ENCODE data around the gene RSAD2. TPM values are rescaled to one million over a fixed set of nuclear protein-coding genes. Genes with fewer than 3 reads are reported as not detected.

RSAD2 gene
- total and polyA plus RNA-seq, 2 of the 4 experiments (the other 2 are of a cell fraction): not detected

- Histone ChIP-seq H4K20me1 (ENCODE audit: insufficient read depth, low read length) (no peaks in the 10 kb centered on the region), H4K8ac (ENCODE audit: low read depth in 2 of 2, low read length in 2 of 2) (no peak overlapping the region)
- CTCF ChIA-PET: no interaction called here
Measured at GRCh38 chr2:6927753-6928152, 50.2 kb downstream of the RSAD2 start.

More at GRCh38 chr2:6927753-6928152, 50.2 kb downstream of the RSAD2 start:
- Histone ChIP-seq H2AFZ (replicated peaks; ENCODE audit: low read length, poor library complexity) (no peak overlapping the region), H2AK5ac (ENCODE audit: low read depth, low read length) (no peak overlapping the region), H2BK20ac (ENCODE audit: low read depth, low read length) (no peak overlapping the region), H2AK9ac (replicated peaks; ENCODE audit: low read depth, low read length, poor library complexity) (no peak overlapping the region), H3K27me3 (ENCODE audit: control insufficient read depth, insufficient read depth, low read length) (no peaks in the 10 kb centered on the region; the same call in 1 of the 2 replicates), H3K79me1 (ENCODE audit: low read depth in 1 of 2, low read length in 2 of 2) (no peaks in the 10 kb centered on the region), H2BK15ac (ENCODE audit: low read depth, low read length) (no peak overlapping the region), H3K9me1 (ENCODE audit: insufficient read depth, low read length) (no peaks in the 10 kb centered on the region), H3K4me3 (ENCODE audit: insufficient read depth, low read depth, low read length) (no peak overlapping the region), H4K5ac (ENCODE audit: low read depth, low read length) (no peak overlapping the region), H3K9ac (ENCODE audit: low read depth, low read length) (no peak overlapping the region), H3K4me1 (ENCODE audit: control insufficient read depth, insufficient read depth, low read length) (no peaks in the 10 kb centered on the region), H3K4ac (ENCODE audit: low read depth, low read length) (no peak overlapping the region), H3K18ac (ENCODE audit: low read depth, low read length) (no peak overlapping the region), H2BK120ac (ENCODE audit: low read depth, low read length) (no peak overlapping the region), H4K91ac (ENCODE audit: insufficient read depth, low read depth, low read length) (no peak overlapping the region), H2BK5ac (ENCODE audit: low read depth, low read length, poor library complexity, severe bottlenecking) (no peak overlapping the region), H3K56ac (ENCODE audit: extremely low read depth, insufficient read depth, low read length) (no peak overlapping the region), H3K36me3 (ENCODE audit: control insufficient read depth, insufficient read depth, low read length) (no peaks in the 10 kb centered on the region), H3K4me2 (ENCODE audit: low read depth, low read length) (no peak overlapping the region), H3K14ac (replicated peaks; ENCODE audit: low read depth, low read length) (no peak overlapping the region), H3K9me3 (ENCODE audit: control insufficient read depth, insufficient read depth, low read length) (no peaks in the 10 kb centered on the region), H3K27ac (ENCODE audit: insufficient read depth, low read length) (no peak overlapping the region), H3K23ac (ENCODE audit: low read depth, low read length) (no peak overlapping the region)
- TF ChIP-seq MAZ (IDR thresholded peaks at IDR 0.05; ENCODE audit: borderline replicate concordance, low read depth, low read length): no peak
- TF ChIP-seq CHD1 (IDR thresholded peaks at IDR 0.05; ENCODE audit: low read depth, low read length): no peak
- no peak for TF ChIP-seq BHLHE40 (IDR thresholded peaks at IDR 0.05; ENCODE audit: low read depth, low read length)
- no peak for TF ChIP-seq RCOR1 (IDR thresholded peaks at IDR 0.05; ENCODE audit: insufficient replicate concordance, low read length)
- TF ChIP-seq NFE2L2 (IDR thresholded peaks at IDR 0.05; ENCODE audit: low read depth, low read length): no peak
- no peak for TF ChIP-seq CEBPB (IDR thresholded peaks at IDR 0.05; ENCODE audit: low read depth, low read length)
- TF ChIP-seq SMC3 (IDR thresholded peaks at IDR 0.05; ENCODE audit: low read depth, low read length): no peak
- TF ChIP-seq CTCF (conservative IDR thresholded peaks at IDR 0.05; ENCODE audit: low read depth, low read length): no peak
- TF ChIP-seq MAFK (IDR thresholded peaks at IDR 0.05; ENCODE audit: low read depth, low read length): no peak
- TF ChIP-seq USF2 (IDR thresholded peaks at IDR 0.05; ENCODE audit: low read depth, low read length): no peak
- TF ChIP-seq MXI1 (IDR thresholded peaks at IDR 0.05; ENCODE audit: borderline replicate concordance, low read depth, low read length): no peak
- no peak for TF ChIP-seq POLR2A (IDR thresholded peaks at IDR 0.05; ENCODE audit: low read depth, low read length)
- no peak for TF ChIP-seq ELK1 (IDR thresholded peaks at IDR 0.05; ENCODE audit: borderline replicate concordance, low read depth, low read length)
- no peak for TF ChIP-seq FOS (IDR thresholded peaks at IDR 0.05; ENCODE audit: low read depth, low read length)
- TF ChIP-seq RAD21 (IDR thresholded peaks at IDR 0.05; ENCODE audit: low read length): no peak
- no peak for TF ChIP-seq RFX5 (IDR thresholded peaks at IDR 0.05; ENCODE audit: low read depth, low read length)
- dilution Hi-C loops (cut with HindIII; ENCODE audit: low sequenced_read_pairs, unreplicated experiment): no loop called here
- no peak for DNase-seq
- WGBS, 2 experiments (ENCODE audit: extremely low coverage in 2 of 2, insufficient read length in 1 of 2): no CpG with 5 or more reads among the region's 3 CpGs
- ATAC-seq (ENCODE audit: low read depth): no peak
- BruUV-seq (replicated peaks): no TSS peak
- POLR2A ChIA-PET (ENCODE audit: unreplicated experiment): no interaction called here
- in situ Hi-C loops (cut with MboI; ENCODE audit: low sequenced_read_pairs): no loop called here
- intact Hi-C loops (cut with micrococcal nuclease): no loop called here

Data from IMR-90 (cell line).